SH-SY5Y (cell line): ENCODE data around the gene EFNB2.

Experiments
- GATA2 ChIP-seq: IDR thresholded peaks from 2 replicates; pipeline ENCODE4 v1.6.1; 2011; ENCODE audit warnings: mild to moderate bottlenecking, low read depth, low read length
- GATA3 ChIP-seq: IDR thresholded peaks from 2 replicates; pipeline ENCODE4 v1.6.1; 2011; ENCODE audit warnings: low read depth, mild to moderate bottlenecking, low read length, moderate library complexity

GRCh38 chr13:106481919-106482318 lies 53.5 kb downstream of the EFNB2 start:
- TF ChIP-seq GATA3 (no peak), GATA2 (no peak)
